Central memory CD4-positive, alpha-beta T cell (primary cell): Measurements from ENCODE around the gene GRM4.
"Not testable (repeated sequence)": the region's sequence is repeated elsewhere in the genome, so short reads cannot be mapped to it uniquely, and the experiment has no call there.

Source experiments
- DNase-seq: peaks from one replicate; pipeline ENCODE4 v3.0.0; 2022
- total RNA-seq, 3 experiments: gene quantifications; one replicate each; lab custom pipeline; 2026; lab: John Stamatoyannopoulos, UW

GRM4 gene
- 0 to 0.58 (median 0.14) reads per million in 3 experiments for total RNA-seq

DNA sequence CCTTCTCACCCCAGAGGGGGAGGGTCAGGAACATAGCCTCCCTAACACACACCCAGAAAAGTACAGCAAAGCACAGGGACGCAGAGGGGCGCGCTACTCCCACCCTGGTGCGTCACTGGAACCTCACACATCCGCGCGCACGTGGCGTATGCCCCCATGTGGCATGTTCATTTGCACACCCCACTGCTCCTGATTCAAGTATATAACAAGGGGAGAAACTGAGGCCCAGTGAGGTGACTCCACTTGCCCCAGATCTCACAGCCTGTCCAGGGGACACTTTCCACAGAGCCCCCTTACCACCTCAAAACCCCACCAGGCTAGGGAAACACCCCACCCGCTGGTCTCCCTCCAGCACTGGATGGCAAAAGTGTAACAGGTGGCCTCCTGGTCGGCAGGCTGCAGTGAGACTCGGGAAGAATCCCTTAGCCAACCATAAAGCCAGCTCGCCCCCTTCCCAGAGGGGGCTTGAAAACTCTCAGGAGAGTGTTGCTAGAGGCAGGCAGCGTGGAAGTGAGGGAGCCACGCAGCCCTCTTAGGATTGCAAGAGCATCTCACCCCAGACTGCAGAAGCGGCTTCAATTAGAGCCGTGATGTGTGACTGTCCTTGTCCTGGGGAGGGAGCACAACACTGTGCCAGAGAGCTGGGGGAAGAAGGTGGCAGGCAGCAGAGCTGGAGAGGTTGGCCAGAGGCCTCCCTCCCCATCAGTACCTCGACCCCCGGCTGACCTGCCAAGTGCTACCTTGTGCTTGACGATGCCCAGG, at the start of gene GRM4:
GRM4 (minus strand) TSS at position 67 of the 762 bp plus-strand sequence. CDS start 12,591 bp downstream, outside the sequence.
- DNase-seq = no peak

DNA sequence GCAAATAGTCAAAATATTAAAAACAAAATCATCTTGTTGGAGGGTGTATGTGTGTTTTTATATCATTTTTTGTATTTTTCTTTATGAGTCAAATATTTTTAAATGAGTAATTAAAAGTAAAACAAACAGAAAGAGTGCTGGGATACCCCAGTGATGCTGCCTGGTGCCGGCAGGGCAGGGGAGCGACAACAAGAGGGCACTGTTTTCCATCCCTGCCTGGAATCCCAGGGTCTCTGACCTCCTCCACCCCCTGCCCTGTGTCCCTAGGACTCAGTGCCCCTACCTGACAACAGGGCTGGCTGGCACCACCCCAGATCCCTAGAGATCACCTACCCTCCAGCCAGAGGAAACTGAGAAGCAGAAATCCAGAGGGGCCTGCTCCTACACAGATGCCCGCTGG, 48.9 kb upstream of the GRM4 start:
- DNase-seq = no peak

DNA sequence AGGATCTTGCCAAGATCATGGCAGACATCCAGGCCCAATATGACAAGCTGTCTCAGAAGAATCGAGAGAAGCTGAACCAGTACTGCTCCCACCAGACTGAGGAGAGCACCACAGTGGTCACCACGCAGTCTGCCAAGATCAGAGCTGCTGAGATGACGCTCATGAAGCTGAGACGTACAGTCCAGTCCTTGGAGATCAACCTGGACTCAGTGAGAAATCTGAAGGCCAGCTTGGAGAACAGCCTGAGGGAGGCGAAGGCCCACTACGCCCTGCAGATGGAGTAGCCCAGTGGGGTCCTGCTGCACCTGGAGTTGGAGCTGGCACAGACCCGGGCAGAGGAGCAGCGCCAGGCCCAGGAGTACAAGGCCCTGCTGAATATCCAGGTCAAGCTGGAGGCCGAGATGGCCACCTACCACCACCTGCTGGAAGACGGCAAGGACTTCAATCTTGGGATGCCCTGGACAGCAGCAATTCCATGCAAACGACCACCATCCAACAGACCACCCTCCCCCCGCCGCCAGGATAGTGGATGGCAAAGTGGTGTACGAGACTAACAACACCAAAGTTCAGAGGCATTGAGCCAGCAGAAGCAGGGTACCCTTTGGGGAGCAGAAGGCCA, 44.7 kb upstream of the GRM4 start:
- DNase-seq = no peak

DNA sequence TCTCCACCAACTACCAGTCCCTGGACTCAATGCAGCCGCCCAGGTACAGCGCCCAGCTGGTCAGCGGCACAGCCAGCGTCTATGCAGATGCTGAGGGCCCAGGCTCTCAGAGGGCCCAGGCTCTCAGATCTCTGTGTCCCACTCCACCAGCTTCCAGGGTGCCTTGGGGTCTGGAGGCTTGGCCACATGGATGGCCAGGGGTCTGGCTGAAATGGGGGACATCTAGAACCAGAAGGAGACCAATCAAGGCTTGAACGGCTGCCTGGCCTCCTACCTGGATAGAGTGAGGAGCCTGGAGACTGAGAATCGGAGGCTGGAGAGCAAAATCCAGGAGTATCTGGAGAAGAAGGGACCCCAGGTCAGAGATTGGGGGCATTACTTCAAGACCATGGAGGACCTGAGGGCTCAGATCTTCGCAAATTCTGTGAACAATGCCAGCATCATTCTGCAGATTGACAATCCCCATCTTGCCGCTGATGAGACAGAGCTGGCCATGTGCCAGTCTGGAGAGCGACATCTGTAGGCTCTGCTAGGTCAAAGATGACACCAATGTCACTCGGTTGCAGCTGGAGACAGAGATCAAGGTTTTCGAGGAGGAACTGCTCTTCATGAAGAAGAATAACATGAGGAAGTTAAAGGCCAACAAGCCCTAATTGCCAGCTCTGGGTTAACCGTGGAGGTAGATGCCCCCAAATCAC, 44.1 kb upstream of the GRM4 start:
- peak; percentile 28 for DNase-seq

DNA sequence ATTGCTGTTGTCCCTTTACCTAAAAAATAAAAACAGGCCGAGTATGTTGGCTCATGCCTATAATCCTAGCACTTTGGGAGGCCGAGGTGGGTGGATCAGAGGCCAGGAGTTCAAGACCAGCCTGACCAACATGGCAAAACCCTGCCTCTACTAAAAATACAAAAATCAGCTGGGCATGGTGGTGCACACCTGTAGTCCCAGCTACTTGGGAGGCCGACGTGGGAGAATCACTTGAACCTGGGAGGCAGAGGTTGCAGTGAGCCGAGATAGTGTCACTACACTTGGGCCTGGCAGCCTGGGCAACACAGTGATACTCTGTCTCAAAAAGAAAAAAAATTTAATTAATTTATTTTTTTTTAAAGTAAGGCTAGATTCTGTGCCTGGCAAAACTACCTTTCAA, 38.8 kb upstream of the GRM4 start:
- DNase-seq = not testable (repeated sequence)

DNA sequence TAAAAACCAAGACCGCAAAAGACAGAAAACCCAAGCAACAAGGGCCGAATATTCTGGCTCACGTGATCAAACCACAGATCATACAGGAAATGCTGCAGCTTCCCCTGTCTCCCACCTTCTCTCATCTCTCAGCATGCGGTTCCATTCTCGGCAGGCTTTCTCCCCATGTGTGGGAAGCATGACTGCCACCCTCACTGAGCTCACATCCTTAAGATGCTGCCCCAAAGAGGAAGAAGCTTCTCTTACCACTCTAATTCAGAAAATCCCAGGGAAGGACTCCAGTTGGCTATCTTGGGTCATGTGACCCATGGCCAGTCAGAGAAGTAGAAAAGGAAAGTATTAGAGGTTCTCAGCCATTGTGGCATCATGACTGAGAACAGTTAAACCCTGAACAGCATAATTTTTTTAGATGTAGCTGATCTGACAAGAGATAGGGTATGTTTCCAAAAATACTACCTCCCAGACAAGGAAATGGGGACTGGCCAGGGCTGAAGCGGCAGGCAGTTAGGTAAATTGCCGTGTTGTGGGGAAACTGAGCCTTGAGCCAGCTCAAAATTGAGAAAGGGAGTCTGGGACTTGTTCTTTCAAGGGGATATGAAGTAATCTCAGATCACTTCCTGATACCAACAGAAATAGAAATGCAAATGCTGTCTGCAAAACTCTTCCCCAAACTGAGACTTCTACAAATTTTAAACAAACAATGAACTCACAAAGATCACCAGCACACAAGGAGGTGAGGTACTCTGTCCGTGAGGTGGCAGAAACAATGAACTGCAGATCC, 37.1 kb upstream of the GRM4 start:
- peak; percentile 83 for DNase-seq

DNA sequence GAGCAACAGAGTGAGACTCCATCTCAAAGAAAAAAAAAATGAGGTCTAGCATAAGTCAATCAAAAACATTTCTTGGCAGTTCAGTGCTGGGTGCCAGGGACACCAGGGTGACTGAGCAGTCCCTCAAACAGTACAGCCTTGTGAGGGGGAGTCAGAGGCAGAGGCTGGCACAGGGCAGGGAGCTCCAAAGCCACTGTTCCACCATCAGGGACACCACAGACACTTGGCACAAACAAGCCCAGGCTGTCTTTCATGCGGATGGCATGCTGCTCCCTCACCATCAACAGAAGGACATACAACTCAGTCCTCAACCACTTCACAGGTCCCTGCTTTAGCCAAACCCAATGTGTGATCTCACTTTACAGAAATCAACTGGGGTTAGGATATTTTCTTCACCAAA, 36.0 kb upstream of the GRM4 start:
- DNase-seq = no peak

DNA sequence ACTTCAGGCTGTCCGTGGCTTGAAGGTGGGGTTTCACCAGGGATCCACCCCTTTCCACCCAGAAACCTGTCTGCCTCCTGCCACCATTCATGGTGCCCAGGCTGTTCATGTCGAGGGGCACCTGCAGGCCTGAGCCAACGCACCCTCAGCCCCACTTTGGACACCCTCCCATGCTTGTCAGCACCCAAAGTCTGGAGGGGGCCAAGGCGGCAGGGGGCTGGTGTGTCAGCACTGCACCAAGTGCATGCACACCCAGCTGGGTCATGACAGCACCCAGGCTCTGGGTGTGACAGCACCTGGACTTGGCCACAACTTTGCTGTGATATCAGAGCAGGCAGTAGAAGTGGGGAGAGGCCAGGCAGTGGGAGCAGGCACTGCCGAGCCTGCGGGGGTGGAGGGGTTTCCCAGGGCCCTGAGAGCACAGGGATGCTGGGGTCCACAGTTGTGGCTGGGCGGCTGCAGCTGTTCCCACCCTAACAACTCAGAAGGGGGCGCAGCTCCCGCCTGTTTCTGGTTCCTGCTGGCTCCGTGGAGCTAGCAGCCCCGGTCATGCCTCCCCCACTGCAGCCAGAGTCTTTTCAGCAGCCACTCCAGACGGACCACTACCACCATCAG, 33.3 kb upstream of the GRM4 start:
- DNase-seq = no peak

DNA sequence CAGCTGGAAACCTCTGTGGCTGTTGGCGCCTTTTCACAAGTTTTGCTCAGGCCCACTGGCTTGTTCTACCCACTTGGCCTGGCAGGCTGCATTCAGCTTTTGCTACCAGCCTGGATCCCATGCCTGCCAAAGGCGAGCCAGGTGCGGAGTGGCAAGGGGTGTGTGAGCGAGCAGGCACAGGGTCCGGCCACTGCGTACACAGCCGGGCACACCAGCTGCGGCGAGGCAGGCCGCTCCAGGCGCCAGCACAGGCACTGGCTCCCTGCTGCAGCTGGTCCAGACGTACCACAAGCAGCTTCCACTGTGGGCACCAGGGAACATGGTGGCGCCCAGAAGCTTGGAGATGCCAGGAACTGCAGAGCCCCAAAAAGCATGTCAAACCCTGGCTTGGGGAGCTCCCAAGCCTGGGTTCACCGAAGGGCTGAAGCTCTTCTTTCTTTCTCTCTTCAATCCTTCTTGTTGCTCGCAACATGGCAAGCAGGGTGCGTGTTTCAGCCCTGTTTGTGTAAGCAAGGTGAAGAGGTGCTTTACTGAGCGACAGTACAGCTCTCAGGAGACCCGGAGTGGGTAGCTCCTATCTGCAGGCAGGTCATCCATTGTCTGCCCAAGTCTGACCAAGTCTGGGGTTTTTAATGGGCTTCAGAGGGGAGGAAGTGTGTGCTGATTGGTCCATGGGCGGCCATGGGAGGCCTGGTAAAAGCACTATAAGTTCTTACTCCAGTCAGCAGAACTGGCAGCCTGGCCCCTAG, 32.6 kb upstream of the GRM4 start:
- DNase-seq = no peak

DNA sequence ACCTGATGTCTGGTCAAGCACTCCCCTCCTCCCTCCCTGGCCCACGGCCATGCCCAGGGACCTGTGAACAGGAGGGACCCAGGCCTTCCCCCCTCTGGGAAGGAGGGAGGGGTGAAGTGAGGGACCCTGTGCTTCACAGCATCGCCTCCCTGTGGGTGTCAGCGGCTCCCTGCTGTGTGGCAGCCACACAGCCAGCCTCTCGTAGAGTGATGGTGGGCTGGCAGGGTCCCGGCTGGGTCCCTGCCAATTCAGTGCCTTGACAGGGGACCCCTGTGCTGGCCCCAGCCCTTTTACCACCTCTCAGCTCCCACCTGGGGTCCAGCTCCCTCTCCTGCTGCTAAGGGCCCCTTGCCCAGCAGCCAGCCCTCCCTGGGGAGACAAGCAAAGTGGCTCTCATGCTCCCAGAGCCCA, 31.3 kb upstream of the GRM4 start:
- DNase-seq = no peak

DNA sequence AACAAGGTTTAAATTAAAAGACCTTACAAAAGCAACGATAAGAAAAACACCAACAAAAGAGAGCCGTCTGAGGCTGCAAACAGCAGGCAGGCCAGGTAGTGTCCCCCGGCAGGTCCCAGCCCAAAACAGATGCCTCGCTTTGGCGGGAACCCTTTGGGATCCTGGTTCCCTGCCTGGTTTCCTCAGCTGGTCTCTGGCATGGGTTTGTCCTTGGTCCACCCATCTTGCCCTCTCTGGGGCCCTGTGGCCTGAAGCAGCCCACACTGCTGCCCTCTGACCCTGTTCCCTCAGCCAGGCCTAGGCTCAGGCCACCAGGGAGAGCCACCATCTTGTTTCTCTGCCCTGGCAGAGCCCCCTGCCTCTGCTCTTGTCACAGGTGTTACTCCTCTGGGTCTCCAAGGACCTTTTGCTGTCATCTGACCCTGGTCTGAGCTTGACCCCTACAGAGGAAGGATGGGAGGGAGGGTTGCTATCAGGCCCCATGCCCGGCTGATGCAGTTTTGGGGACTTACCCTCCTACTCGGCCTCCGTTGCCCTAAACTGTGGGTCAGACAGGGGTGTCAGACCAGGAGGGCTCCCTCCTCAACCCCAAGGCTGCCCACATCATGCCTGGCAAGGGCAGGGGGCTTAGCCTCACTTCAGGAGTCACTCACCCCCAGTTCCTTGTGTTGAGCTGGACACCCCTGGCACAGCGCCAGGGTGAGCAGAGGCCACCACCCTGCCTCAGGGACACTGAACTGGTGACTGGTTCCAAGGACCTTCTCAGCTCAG, 30.6 kb upstream of the GRM4 start:
- no peak for DNase-seq

DNA sequence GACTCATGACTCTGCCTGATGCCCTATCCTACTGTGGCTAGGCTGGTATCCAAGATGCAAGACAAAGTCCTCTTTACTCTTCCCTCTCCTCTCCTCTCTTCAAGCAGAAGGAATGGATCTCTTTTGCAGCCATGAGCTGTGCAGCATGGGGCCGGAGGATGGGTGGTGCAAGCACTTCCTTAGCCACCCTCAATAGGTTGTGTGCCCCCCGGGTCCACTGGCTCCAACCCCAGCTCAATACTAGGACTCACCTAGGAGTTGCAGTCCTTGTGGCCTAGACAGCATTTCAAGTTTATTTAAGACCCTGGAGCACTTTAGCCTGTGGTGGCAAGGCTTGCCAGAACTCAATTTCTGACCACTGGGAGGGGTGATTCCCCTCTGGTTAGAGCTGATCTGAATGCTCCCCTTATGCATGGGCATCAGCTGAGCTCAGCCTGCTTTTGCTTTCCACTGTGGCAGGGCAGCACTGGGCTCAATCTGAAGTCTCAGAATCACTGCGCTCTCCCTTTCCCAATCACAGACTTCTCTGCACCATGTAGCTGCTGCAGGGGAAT, 29.0 kb upstream of the GRM4 start:
- DNase-seq = no peak

DNA sequence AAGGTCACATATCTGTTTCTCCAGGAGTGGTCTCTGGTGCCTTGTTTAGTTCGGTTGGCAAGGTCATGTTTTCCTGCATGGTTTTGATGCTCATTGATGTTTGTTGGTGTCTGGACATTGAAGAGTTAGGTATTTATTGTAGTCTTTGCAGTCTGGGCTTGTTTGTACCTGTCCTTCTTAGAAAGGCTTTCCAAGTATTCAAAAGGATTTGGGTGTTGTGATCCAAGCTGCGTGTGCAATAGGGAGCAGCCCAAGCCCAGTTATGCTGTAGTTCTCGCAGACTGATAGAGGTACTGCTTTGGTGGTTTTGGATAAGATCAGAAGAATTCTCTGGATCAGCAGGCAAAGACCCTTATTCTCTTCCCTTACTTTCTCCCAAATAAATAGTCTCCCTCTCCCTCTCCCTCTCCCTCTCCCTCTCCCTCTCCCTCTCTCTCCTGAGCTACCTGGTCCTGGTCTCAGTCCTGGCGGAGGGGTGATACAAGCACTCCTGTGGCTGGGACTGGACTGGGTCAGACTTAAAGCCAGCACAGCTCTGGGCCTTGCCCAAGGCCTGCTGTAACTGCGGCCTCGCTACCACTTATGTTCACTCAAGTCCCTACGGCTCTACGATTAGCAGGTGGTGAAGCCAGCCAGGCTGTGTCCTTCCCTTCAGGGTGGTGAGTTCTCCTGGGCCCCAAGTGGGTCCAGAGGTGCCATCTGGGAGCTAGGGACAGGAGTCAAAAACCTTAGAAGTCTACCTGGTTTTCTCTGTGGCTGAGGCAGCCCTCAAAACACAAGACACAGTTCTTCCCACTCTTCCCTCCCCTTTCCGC, 27.3 kb upstream of the GRM4 start:
- no peak for DNase-seq

DNA sequence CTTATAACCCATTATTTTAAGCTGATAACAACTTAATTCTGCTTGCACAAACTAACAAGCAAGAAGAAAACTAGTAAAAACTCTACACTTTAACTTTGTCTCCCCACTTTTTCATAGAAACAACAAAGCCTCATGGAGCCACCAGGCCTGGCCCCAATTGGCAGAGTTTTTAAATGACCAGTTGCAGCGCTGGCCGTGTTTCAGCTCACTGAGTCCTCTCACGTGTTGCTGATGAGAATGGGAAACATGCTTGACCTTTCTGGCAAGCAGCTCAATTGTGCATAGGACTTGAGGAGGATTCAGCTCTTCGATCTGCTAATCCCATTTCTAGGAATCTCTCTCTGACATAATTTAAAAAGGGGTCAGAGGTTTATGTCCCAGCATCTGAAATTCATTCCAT, 24.5 kb upstream of the GRM4 start:
- DNase-seq = no peak

DNA sequence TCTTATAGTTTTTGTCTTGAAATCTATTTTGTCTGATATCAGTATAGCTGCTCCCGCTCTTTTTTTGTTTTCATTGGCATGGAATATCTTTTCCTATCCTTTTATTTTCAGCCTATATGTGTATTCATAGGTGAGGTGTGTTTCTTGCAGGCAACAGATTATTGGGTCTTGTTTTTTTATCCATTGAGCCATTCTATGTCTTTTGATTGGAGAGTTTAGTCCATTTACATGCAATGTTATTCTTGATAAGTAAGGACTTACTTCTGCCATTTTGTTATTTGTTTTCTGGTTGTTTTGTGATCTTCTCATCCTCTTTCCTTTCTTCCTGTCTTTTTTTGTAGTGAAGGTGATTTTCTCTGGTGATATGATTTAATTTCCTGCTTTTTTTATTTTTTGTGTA, 24.0 kb upstream of the GRM4 start:
- no peak for DNase-seq

DNA sequence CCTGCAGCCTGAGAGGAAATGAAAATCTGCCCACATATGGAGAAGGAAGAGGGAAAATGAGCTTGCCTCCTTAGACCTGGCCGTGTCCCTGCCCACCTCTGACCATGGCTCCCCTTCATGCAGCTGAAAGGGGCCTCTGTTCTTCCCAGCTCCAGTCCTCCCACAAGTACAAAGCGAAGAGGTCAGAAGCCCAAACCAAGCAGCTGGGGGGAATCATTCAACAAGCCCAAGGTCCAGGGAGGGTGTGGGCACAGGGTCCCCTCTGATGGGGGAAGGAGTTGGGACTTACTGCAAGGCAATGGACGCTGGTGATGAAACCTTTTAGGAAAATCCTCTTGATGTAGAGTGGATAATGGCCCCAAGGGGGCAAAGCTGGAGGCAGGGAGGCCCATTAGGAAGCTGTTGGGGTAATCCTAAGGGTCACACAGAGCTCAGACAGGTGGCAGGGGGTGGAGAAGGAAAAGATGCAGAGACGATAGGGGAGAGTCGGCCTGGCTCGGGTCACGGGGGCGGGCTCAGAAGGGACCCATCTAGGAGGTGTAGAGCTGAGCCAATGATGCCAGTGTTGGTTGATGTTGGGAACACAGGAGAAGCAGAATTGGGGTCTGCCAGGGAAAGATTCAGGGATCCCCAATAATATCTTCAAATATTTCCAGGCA, 16.1 kb upstream of the GRM4 start:
- no peak for DNase-seq

DNA sequence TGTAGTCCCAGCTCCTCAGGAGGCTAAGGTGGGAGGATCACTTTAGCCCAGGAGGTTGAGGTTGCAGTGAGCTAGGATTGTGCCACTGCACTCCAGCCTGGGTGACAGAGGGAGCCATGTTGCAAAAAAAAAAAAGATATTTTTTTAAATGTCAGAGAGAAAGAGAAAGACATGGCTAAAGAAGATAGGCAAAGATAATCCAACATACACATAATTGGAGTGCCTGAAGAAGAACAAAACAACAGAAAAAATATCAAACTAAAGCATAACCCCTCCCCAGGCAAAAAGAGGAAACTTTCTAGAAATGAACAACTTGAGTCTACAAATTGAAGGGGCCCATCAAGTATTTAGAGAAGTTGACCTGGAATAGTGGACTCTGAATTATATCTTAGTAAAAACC, 14.0 kb upstream of the GRM4 start:
- no peak for DNase-seq

DNA sequence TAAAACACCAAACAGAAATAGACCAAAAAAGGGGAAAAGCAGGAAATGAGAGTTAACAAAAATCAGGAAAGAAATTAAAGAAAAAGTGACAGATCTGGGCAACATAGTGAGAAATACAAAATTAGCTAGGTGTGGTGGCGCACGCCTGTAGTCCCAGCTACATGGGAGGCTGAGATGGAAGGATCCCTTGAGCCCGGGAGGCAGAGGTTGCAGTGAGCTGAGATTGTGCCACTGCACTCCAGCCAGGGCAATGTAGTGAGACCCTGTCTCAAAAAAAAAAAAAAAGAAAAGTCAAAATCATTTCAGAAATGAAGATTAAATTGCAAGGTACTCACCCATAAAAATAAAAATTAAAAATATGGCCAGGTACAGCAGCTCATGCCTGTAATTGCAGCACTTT, 13.0 kb upstream of the GRM4 start:
- no peak for DNase-seq

DNA sequence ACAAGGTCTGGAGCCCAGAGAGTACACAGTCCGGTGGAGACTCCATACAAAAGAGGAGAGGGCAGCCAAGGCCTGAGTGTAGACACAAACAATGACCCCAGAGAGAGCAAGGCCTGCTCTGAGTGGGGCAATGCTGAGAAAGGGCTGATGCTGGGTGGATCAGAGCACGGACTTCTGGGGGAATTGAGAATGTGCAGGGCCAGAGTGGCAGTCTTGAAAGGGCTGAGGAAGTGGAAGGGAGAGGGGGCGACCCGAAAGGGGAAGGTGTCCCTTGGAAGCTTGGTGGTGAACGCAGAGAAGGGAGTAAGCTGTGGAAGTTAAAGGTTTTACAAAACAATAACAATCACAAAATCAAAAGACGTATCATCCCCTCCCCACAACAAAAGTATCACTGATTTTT, 12.0 kb upstream of the GRM4 start:
- DNase-seq = no peak
